T-cell (primary cell): Measurements from ENCODE around the gene COL1A1. TPM values are rescaled to one million over a fixed set of nuclear protein-coding genes. Genes with fewer than 3 reads are reported as not detected.

ENCODE experiments used
- ATAC-seq, 4 experiments: fragments of 200-7000 bp in 3 of 4; fragments of 150-1000 bp in 1 of 4; cut with Tn5 transposase; replicated peaks in 1 of 4; 1 replicate in 3 of 4; 2 replicates in 1 of 4; pipeline ENCODE4 v1.10.0; 2021; ENCODE audit warnings: moderate library complexity in 3 of 4, mild to moderate bottlenecking in 2 of 4, moderate number of reproducible peaks in 1 of 4
- CTCF ChIA-PET, 2 donors: fragments of 300-600 bp; sonication (Branson Sonifier 250); formaldehyde crosslinking; loops; one replicate each; lab custom pipeline; 2022; ENCODE audit warnings: antibody characterized with exemption in 2 of 2; lab: Charles Lee
- POLR2A ChIA-PET, 2 donors: fragments of 300-600 bp; sonication (Branson Sonifier 250); formaldehyde crosslinking; loops; one replicate each; lab custom pipeline; 2022; ENCODE audit warnings: antibody characterized with exemption in 2 of 2; lab: Charles Lee
- DNase-seq, 35 experiments: peaks; one replicate each; pipeline versions ENCODE4 v3.0.0 to v3.0.0-alpha.2; 2013 to 2023
- H3K27ac ChIP-seq: one replicate; pipeline ENCODE4 v1.5.1; 2013; ENCODE audit warnings: low read length
- H3K27me3 ChIP-seq, 2 experiments: replicated peaks in 1 of 2; 1 replicate in 1 of 2; 2 replicates in 1 of 2; pipeline versions ENCODE4 v1.6.1 to v1.7.0; 2013; ENCODE audit warnings: low read length in 1 of 2, mixed read lengths in 1 of 2; ENCODE audit not compliant: control insufficient read depth in 2 of 2, insufficient read depth in 2 of 2; ENCODE audit errors: extremely low read depth in 1 of 2
- H3K36me3 ChIP-seq, 2 donors: 1 replicate in 1 of 2; 2 replicates in 1 of 2; pipeline versions ENCODE4 v1.6.1 to v1.7.0; 2013; ENCODE audit warnings: low read length in 1 of 2; ENCODE audit not compliant: control insufficient read depth in 2 of 2, insufficient read depth in 1 of 2; ENCODE audit errors: extremely low read depth in 1 of 2
- H3K4me1 ChIP-seq, 2 experiments: 1 replicate in 1 of 2; 2 replicates in 1 of 2; pipeline versions ENCODE4 v1.6.1 to v1.7.0; 2013; ENCODE audit warnings: low read length in 2 of 2, mixed read lengths in 1 of 2; ENCODE audit not compliant: insufficient read depth in 2 of 2, control insufficient read depth in 1 of 2; ENCODE audit errors: extremely low read depth in 1 of 2
- H3K4me3 ChIP-seq, 2 donors: 1 replicate in 1 of 2; 2 replicates in 1 of 2; pipeline versions ENCODE4 v1.5.1 to v1.7.0; 2013; ENCODE audit warnings: mild to moderate bottlenecking in 2 of 2, low read length in 1 of 2, moderate library complexity in 1 of 2; ENCODE audit not compliant: control insufficient read depth in 1 of 2; ENCODE audit errors: extremely low read depth in 1 of 2
- H3K9me3 ChIP-seq: 2 replicates; pipeline ENCODE4 v1.7.0; 2013
- H3K27ac Mint-ChIP-seq, 2 donors: one replicate each; pipeline ENCODE4 v1.8.0; 2020 to 2021; ENCODE audit warnings: mild to moderate bottlenecking in 2 of 2, mixed read lengths in 2 of 2
- H3K27me3 Mint-ChIP-seq, 2 donors: one replicate each; pipeline ENCODE4 v1.8.0; 2021 to 2022; ENCODE audit warnings: mixed read lengths in 2 of 2
- H3K36me3 Mint-ChIP-seq: one replicate; pipeline ENCODE4 v1.8.0; 2021; ENCODE audit warnings: mixed read lengths
- H3K4me1 Mint-ChIP-seq, 3 donors: one replicate each; pipeline ENCODE4 v1.8.0; 2020 to 2022; ENCODE audit warnings: mixed read lengths in 3 of 3, mild to moderate bottlenecking in 1 of 3
- H3K4me3 Mint-ChIP-seq, 3 donors: one replicate each; pipeline ENCODE4 v1.8.0; 2020 to 2022; ENCODE audit warnings: mild to moderate bottlenecking in 3 of 3, mixed read lengths in 3 of 3, moderate library complexity in 3 of 3
- H3K9me3 Mint-ChIP-seq, 3 donors: one replicate each; pipeline ENCODE4 v1.8.0; 2020 to 2022; ENCODE audit warnings: mixed read lengths in 3 of 3
- WGBS: methylation state at CpG from one replicate; pipeline ENCODE4 v1.1.5; 2013; ENCODE audit warnings: missing lambda C conversion rate; ENCODE audit not compliant: insufficient coverage; 5-methylcytosine and 5-hydroxymethylcytosine counted together
- total RNA-seq, 35 experiments: library from RNA in 6 of 35; stranded (reverse) in 6 of 35; fragments of 120-200 nt in 1 of 35; gene quantifications; one replicate each; pipeline versions ENCODE4 v1.2.1 to v1.2.4 and lab custom pipeline; 2013 to 2026

Gene COL1A1
- total RNA-seq, 5 donors from 2014 or later (not counting 1 experiment from before 2014, with no cell fraction given) = 4.1 to 21.0 (median 6.6) TPM

DNA sequence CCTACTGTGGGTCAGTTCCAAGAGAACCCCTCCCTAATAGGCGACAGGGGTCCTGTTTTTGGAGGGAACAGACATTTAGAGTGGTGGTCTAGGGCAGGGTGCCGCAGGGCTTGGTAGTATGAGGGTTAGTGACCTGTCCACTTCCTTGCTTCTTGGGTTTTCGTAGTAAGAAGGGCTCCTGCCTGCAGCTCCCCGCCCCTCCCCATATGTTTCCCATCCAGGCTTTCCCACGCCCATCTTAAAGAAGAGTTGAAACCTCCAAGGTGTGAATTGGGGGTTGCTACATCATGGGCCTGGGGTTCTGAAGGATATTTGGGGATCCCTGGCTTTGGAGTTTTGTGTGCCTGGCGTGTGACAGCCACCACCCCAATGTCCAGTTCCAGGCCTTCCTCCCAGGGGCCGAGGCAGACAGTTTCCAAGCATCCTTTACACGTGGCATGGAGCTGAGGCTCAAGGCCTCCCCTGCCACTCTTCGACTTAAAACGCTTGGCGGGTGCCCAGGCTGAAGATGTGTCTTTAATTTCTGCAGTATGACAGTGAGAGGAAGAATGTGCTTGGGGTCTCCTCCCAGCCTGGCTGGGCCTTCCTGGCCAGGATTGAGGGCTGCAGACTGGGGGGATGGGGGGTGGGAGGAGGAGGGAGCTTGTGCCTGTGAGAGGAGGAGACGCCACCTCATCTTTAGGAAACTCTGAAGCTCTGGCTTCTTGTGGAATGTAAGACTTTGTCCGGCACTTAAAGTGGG, 2.3 kb upstream of the COL1A1 start:
- H3K27ac ChIP-seq = no peak overlapping the region
- POLR2A ChIA-PET = interaction anchor here in 1 of 2 donors (0.7 kb wide), 1 partner anchor 42 kb away, joined by 3 read pairs; no protein-coding TSS in a partner anchor

GRCh38 chr17:50203086-50203485, 1.7 kb upstream of the COL1A1 start:
- peaks cover 27 to 34% (median 28%) of the 10 kb centered on the region in 3 donors for H3K4me1 Mint-ChIP-seq
- no peak overlapping the region for H3K27ac Mint-ChIP-seq
- H3K27me3 ChIP-seq = peaks cover 2 to 86% of the 10 kb centered on the region in 2 experiments
- peaks cover 64 to 81% of the 10 kb centered on the region in 2 donors for H3K27me3 Mint-ChIP-seq
- POLR2A ChIA-PET = interaction anchor here in 1 of 2 donors (0.7 kb wide), 1 partner anchor 109 kb away, joined by 3 read pairs; no protein-coding TSS in a partner anchor
- peaks cover 2 to 28% of the 10 kb centered on the region in 2 experiments for H3K4me1 ChIP-seq
- DNase-seq (no peak), ATAC-seq (no peak)
- H3K9me3 ChIP-seq = no peaks in the 10 kb centered on the region
- H3K4me3 Mint-ChIP-seq = no peak overlapping the region
- no peak overlapping the region for H3K27ac ChIP-seq
- CTCF ChIA-PET = interaction anchor here in 1 of 2 donors (1.3 to 1.6 kb wide), 2 partner anchors 10 to 95 kb away, joined by 4 to 6 read pairs; no protein-coding TSS in a partner anchor
- H3K9me3 Mint-ChIP-seq = no peaks in the 10 kb centered on the region
- no peaks in the 10 kb centered on the region for H3K36me3 ChIP-seq
- 84% methylated on average over 7 of the region's 14 CpGs for WGBS
- H3K36me3 Mint-ChIP-seq = no peaks in the 10 kb centered on the region
- no peak overlapping the region for H3K4me3 ChIP-seq

More for the DNA sequence above, 2.3 kb upstream of the COL1A1 start:
- WGBS = 83% methylated on average over 5 of the region's 13 CpGs
- no peak for ATAC-seq
- H3K4me3 ChIP-seq = no peak overlapping the region
- no peaks in the 10 kb centered on the region for H3K36me3 Mint-ChIP-seq
- peaks cover 66 to 83% of the 10 kb centered on the region in 2 donors for H3K27me3 Mint-ChIP-seq
- DNase-seq = no peak
- no peak overlapping the region for H3K4me3 Mint-ChIP-seq
- H3K27me3 ChIP-seq = peaks cover 0 to 87% of the 10 kb centered on the region in 2 experiments
- peaks cover 2 to 28% of the 10 kb centered on the region in 2 experiments for H3K4me1 ChIP-seq
- H3K9me3 Mint-ChIP-seq = no peaks in the 10 kb centered on the region
- CTCF ChIA-PET = no interaction called here
- no peaks in the 10 kb centered on the region for H3K9me3 ChIP-seq
- H3K27ac Mint-ChIP-seq = no peak overlapping the region
- H3K4me1 Mint-ChIP-seq = peaks cover 23 to 28% (median 23%) of the 10 kb centered on the region in 3 donors
- H3K36me3 ChIP-seq = no peaks in the 10 kb centered on the region

GRCh38 chr17:50200457-50201275, 765 bp downstream of the COL1A1 start:
- peaks cover 42 to 60% of the 10 kb centered on the region in 2 donors for H3K27me3 Mint-ChIP-seq

DNA sequence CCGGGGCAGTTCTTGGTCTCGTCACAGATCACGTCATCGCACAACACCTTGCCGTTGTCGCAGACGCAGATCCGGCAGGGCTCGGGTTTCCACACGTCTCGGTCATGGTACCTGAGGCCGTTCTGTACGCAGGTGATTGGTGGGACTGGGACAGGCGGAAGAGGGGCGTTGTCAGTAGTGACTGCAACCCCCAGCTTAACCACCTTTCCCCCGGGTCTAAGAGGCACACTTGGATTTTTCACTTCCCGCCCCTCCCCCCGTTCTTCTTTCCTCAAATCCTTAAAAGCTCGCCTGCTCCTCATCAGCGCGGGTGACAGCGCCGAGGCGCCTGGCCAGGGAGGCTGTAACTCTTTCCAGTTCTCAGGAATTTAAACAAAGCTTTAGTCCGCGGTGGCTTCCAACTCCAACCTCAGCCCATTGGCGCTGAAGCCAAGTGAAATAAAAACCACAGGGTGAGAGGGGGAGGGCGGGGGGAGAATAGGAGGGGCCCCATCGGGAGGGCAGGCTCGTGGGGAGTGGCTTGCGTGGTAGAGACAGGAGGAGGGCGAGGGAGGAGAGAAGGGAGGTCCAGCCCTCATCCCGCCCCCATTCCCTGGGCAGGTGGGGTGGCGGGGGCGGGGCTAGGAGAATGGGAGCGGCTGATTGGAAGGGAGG, 1.5 kb downstream of the COL1A1 start:
- Mint-ChIP-seq H3K4me1 (peaks cover 18 to 26% (median 22%) of the 10 kb centered on the region in 3 donors), H3K27ac (no peak overlapping the region), H3K4me3 (peak overlapping the region; percentile 68 to 86 (median 72)), H3K36me3 (no peaks in the 10 kb centered on the region), H3K27me3 (peaks cover 35 to 52% of the 10 kb centered on the region in 2 donors), H3K9me3 (no peaks in the 10 kb centered on the region)
- POLR2A ChIA-PET = interaction anchor here (0.5 to 0.6 kb wide), 3 partner anchors 15 to 143 kb away, joined by 3 to 6 read pairs (median 4); no protein-coding TSS in a partner anchor
- Histone ChIP-seq H3K9me3 (no peaks in the 10 kb centered on the region), H3K4me1 (peaks cover 2 to 24% of the 10 kb centered on the region in 2 experiments), H3K27ac (no peak overlapping the region), H3K27me3 (peaks cover 2 to 66% of the 10 kb centered on the region in 2 experiments), H3K4me3 (peak overlapping the region; percentile 52 to 53), H3K36me3 (no peaks in the 10 kb centered on the region)
- peak; percentile 66 to 88 (median 70) for ATAC-seq
- DNase-seq = peak; percentile 16 to 85 (median 76)
- 2% methylated on average over 22 of the region's 36 CpGs for WGBS
- CTCF ChIA-PET = interaction anchor here (0.6 to 2.2 kb wide), 20 partner anchors 13 to 258 kb away, joined by 3 to 17 read pairs (median 5); partner anchors contain the start of genes ITGA3 (in 1 of the 2), TMEM92 (in 1 of the 2) and XYLT2 (in 1 of the 2)

More at GRCh38 chr17:50200457-50201275, 765 bp downstream of the COL1A1 start:
- Mint-ChIP-seq H3K27ac (peak overlapping the region in 1 of 2 donors; percentile 61), H3K4me3 (peak overlapping the region; percentile 68 to 86 (median 72)), H3K9me3 (no peaks in the 10 kb centered on the region), H3K4me1 (peaks cover 18 to 26% (median 22%) of the 10 kb centered on the region in 3 donors), H3K36me3 (no peaks in the 10 kb centered on the region)
- Histone ChIP-seq H3K9me3 (no peaks in the 10 kb centered on the region), H3K36me3 (no peaks in the 10 kb centered on the region), H3K4me3 (peak overlapping the region; percentile 49 to 53), H3K27ac (no peak overlapping the region), H3K4me1 (peaks cover 2 to 24% of the 10 kb centered on the region in 2 experiments), H3K27me3 (peaks cover 2 to 69% of the 10 kb centered on the region in 2 experiments)
- POLR2A ChIA-PET = interaction anchor here in 1 of 2 donors (0.5 kb wide), 1 partner anchor 16 kb away, joined by 4 read pairs; no protein-coding TSS in a partner anchor
- ATAC-seq (peak; percentile 56 to 84 (median 84)), DNase-seq (peak; percentile 48 to 86 (median 73))
- CTCF ChIA-PET = interaction anchor here (0.6 to 2.2 kb wide), 16 partner anchors 12 to 1617 kb away, joined by 3 to 17 read pairs (median 5); partner anchors contain the start of genes ITGA3 (in 1 of the 2), TMEM92 (in 1 of the 2) and XYLT2 (in 1 of the 2)
- WGBS = 3% methylated on average over 50 of the region's 55 CpGs

- H3K27me3 ChIP-seq = peaks cover 2 to 66% of the 10 kb centered on the region in 2 experiments
- Mint-ChIP-seq H3K27me3 (peaks cover 31 to 48% of the 10 kb centered on the region in 2 donors), H3K9me3 (no peaks in the 10 kb centered on the region), H3K4me1 (peaks cover 18 to 26% (median 22%) of the 10 kb centered on the region in 3 donors), H3K36me3 (no peaks in the 10 kb centered on the region), H3K4me3 (peak overlapping the region in 2 of 3 donors; percentile 4 to 86), H3K27ac (no peak overlapping the region)
- CTCF ChIA-PET = interaction anchor here (0.6 to 2.2 kb wide), 10 partner anchors 20 to 258 kb away, joined by 3 to 13 read pairs (median 4); partner anchors contain the start of genes TMEM92 (in 1 of the 2) and XYLT2 (in 1 of the 2)
- peak overlapping the region; percentile 52 to 53 for H3K4me3 ChIP-seq
- POLR2A ChIA-PET = interaction anchor here (0.6 kb wide), 2 partner anchors 33 to 143 kb away, joined by 3 to 6 read pairs; no protein-coding TSS in a partner anchor
- H3K36me3 ChIP-seq = no peaks in the 10 kb centered on the region
- no peak for ATAC-seq
- H3K4me1 ChIP-seq = peaks cover 2 to 24% of the 10 kb centered on the region in 2 experiments
- H3K27ac ChIP-seq = no peak overlapping the region
- WGBS = 52% methylated on average over 30 of the region's 41 CpGs
- no peaks in the 10 kb centered on the region for H3K9me3 ChIP-seq
- DNase-seq = peak in 2 of 35 experiments; percentile 16 to 17
Measured at GRCh38 chr17:50199211-50199802, 2.1 kb downstream of the COL1A1 start.
